Measurements from ENCODE around the gene HECTD4. TPM values are rescaled to one million over a fixed set of nuclear protein-coding genes. Genes with fewer than 3 reads are reported as not detected.

HECTD4 gene
- total RNA-seq, 2 experiments from 2014 or later = 22.2 to 23.8 TPM

- ChIA-PET CTCF (interaction anchor here (1.2 kb wide), 1 partner anchor 12 kb away, joined by 3 read pairs; no protein-coding TSS in a partner anchor), POLR2A (no interaction called here)
- intact Hi-C loops (cut with DNase I, micrococcal nuclease) = no loop called here
- no peaks in the 10 kb centered on the region for H3K36me3 Mint-ChIP-seq (ENCODE audit: low read depth)
- H3K27ac Mint-ChIP-seq = no peak overlapping the region
- DNase-seq (no peak), ATAC-seq (no peak)
- no peaks in the 10 kb centered on the region for H3K27me3 Mint-ChIP-seq
- peaks cover 6% of the 10 kb centered on the region for H3K4me1 Mint-ChIP-seq
- H3K9me3 Mint-ChIP-seq (ENCODE audit: low read depth) = no peaks in the 10 kb centered on the region
- no peak overlapping the region for H3K4me3 Mint-ChIP-seq
These were observed 8.0 kb downstream of the HECTD4 start for GRCh38 chr12:112374166-112374740.

- Mint-ChIP-seq H3K36me3 (ENCODE audit: low read depth) (no peaks in the 10 kb centered on the region), H3K9me3 (ENCODE audit: low read depth) (no peaks in the 10 kb centered on the region), H3K27ac (no peak overlapping the region), H3K4me3 (no peak overlapping the region), H3K4me1 (peaks cover 4% of the 10 kb centered on the region), H3K27me3 (no peaks in the 10 kb centered on the region)
- POLR2A ChIA-PET = no interaction called here
- intact Hi-C loops (cut with DNase I, micrococcal nuclease) = no loop called here
- no peak for ATAC-seq
- CTCF ChIA-PET = interaction anchor here (0.6 kb wide), 1 partner anchor 343 kb away, joined by 4 read pairs; no protein-coding TSS in a partner anchor
- no peak for DNase-seq
These were observed 11.2 kb downstream of the HECTD4 start for GRCh38 chr12:112370868-112371510.

GRCh38 chr12:112370199-112370598 is 12.0 kb downstream of the HECTD4 start:
- CTCF ChIA-PET = no interaction called here
- POLR2A ChIA-PET = no interaction called here
- Mint-ChIP-seq H3K27me3 (no peaks in the 10 kb centered on the region), H3K9me3 (ENCODE audit: low read depth) (no peaks in the 10 kb centered on the region), H3K4me1 (peaks cover 4% of the 10 kb centered on the region), H3K27ac (no peak overlapping the region), H3K4me3 (no peak overlapping the region), H3K36me3 (ENCODE audit: low read depth) (no peaks in the 10 kb centered on the region)
- DNase-seq = no peak
- intact Hi-C loops (cut with DNase I, micrococcal nuclease) = no loop called here
- no peak for ATAC-seq

- no peak for ATAC-seq
- Mint-ChIP-seq H3K9me3 (ENCODE audit: low read depth) (no peaks in the 10 kb centered on the region), H3K4me1 (peaks cover 4% of the 10 kb centered on the region), H3K4me3 (no peak overlapping the region), H3K27me3 (no peaks in the 10 kb centered on the region), H3K27ac (no peak overlapping the region), H3K36me3 (ENCODE audit: low read depth) (no peaks in the 10 kb centered on the region)
- ChIA-PET CTCF (no interaction called here), POLR2A (no interaction called here)
- no peak for DNase-seq
- intact Hi-C loops (cut with DNase I, micrococcal nuclease) = no loop called here
These were observed 13.4 kb downstream of the HECTD4 start for GRCh38 chr12:112368856-112369255.

GRCh38 chr12:112367965-112368364 is 14.3 kb downstream of the HECTD4 start:
- CTCF ChIA-PET = no interaction called here
- intact Hi-C loops (cut with DNase I, micrococcal nuclease) = no loop called here
- no peak overlapping the region for H3K27ac Mint-ChIP-seq
- H3K27me3 Mint-ChIP-seq = no peaks in the 10 kb centered on the region
- no peaks in the 10 kb centered on the region for H3K9me3 Mint-ChIP-seq (ENCODE audit: low read depth)
- no peak for DNase-seq
- H3K36me3 Mint-ChIP-seq (ENCODE audit: low read depth) = no peaks in the 10 kb centered on the region
- no peak for ATAC-seq
- POLR2A ChIA-PET = no interaction called here
- peaks cover 4% of the 10 kb centered on the region for H3K4me1 Mint-ChIP-seq
- H3K4me3 Mint-ChIP-seq = no peak overlapping the region

- H3K9me3 Mint-ChIP-seq (ENCODE audit: low read depth) = no peaks in the 10 kb centered on the region
- DNase-seq (no peak), ATAC-seq (no peak)
- intact Hi-C loops (cut with DNase I, micrococcal nuclease) = no loop called here
- no peak overlapping the region for H3K27ac Mint-ChIP-seq
- ChIA-PET POLR2A (no interaction called here), CTCF (no interaction called here)
- H3K4me1 Mint-ChIP-seq = no peaks in the 10 kb centered on the region
- no peaks in the 10 kb centered on the region for H3K36me3 Mint-ChIP-seq (ENCODE audit: low read depth)
- H3K4me3 Mint-ChIP-seq = no peak overlapping the region
- no peaks in the 10 kb centered on the region for H3K27me3 Mint-ChIP-seq
These were observed 19.9 kb downstream of the HECTD4 start for GRCh38 chr12:112362310-112362709.

- intact Hi-C loops (cut with DNase I, micrococcal nuclease) = no loop called here
- Mint-ChIP-seq H3K27ac (no peak overlapping the region), H3K36me3 (ENCODE audit: low read depth) (no peaks in the 10 kb centered on the region), H3K4me3 (no peak overlapping the region), H3K9me3 (ENCODE audit: low read depth) (no peaks in the 10 kb centered on the region), H3K4me1 (no peaks in the 10 kb centered on the region), H3K27me3 (no peaks in the 10 kb centered on the region)
- ATAC-seq (no peak), DNase-seq (no peak)
- CTCF ChIA-PET = interaction anchor here (0.8 kb wide), 1 partner anchor 17 kb away, joined by 3 read pairs; no protein-coding TSS in a partner anchor
- POLR2A ChIA-PET = no interaction called here
These were observed 21.0 kb downstream of the HECTD4 start for GRCh38 chr12:112361271-112361670.

GRCh38 chr12:112359290-112359689 is 22.9 kb downstream of the HECTD4 start:
- ATAC-seq (no peak), DNase-seq (no peak)
- H3K4me3 Mint-ChIP-seq = no peak overlapping the region
- ChIA-PET POLR2A (interaction anchor here (0.6 kb wide), 1 partner anchor 44 kb away, joined by 5 read pairs; no protein-coding TSS in a partner anchor), CTCF (interaction anchor here (0.6 kb wide), 1 partner anchor 21 kb away, joined by 3 read pairs; no protein-coding TSS in a partner anchor)
- intact Hi-C loops (cut with DNase I, micrococcal nuclease) = no loop called here
- H3K9me3 Mint-ChIP-seq (ENCODE audit: low read depth) = no peaks in the 10 kb centered on the region
- no peak overlapping the region for H3K27ac Mint-ChIP-seq
- H3K27me3 Mint-ChIP-seq = no peaks in the 10 kb centered on the region
- H3K4me1 Mint-ChIP-seq = peaks cover 4% of the 10 kb centered on the region
- no peaks in the 10 kb centered on the region for H3K36me3 Mint-ChIP-seq (ENCODE audit: low read depth)

- intact Hi-C loops (cut with DNase I, micrococcal nuclease) = no loop called here
- ATAC-seq (no peak), DNase-seq (no peak)
- no peaks in the 10 kb centered on the region for H3K27me3 Mint-ChIP-seq
- H3K4me3 Mint-ChIP-seq = no peak overlapping the region
- CTCF ChIA-PET = no interaction called here
- no peak overlapping the region for H3K27ac Mint-ChIP-seq
- H3K36me3 Mint-ChIP-seq (ENCODE audit: low read depth) = no peaks in the 10 kb centered on the region
- H3K9me3 Mint-ChIP-seq (ENCODE audit: low read depth) = no peaks in the 10 kb centered on the region
- POLR2A ChIA-PET = no interaction called here
- peaks cover 17% of the 10 kb centered on the region for H3K4me1 Mint-ChIP-seq
These were observed 25.0 kb downstream of the HECTD4 start for GRCh38 chr12:112357214-112357613.

GRCh38 chr12:112354399-112354798 is 27.8 kb downstream of the HECTD4 start:
- DNase-seq (no peak), ATAC-seq (no peak)
- Mint-ChIP-seq H3K4me1 (peaks cover 20% of the 10 kb centered on the region), H3K4me3 (no peak overlapping the region), H3K36me3 (ENCODE audit: low read depth) (no peaks in the 10 kb centered on the region), H3K9me3 (ENCODE audit: low read depth) (no peaks in the 10 kb centered on the region), H3K27me3 (no peaks in the 10 kb centered on the region), H3K27ac (no peak overlapping the region)
- CTCF ChIA-PET = interaction anchor here (0.6 kb wide), 1 partner anchor 871 kb away, joined by 3 read pairs; no protein-coding TSS in a partner anchor
- intact Hi-C loops (cut with DNase I, micrococcal nuclease) = no loop called here
- POLR2A ChIA-PET = no interaction called here

GRCh38 chr12:112353393-112353792 is 28.8 kb downstream of the HECTD4 start:
- H3K4me1 Mint-ChIP-seq = peaks cover 20% of the 10 kb centered on the region
- no peaks in the 10 kb centered on the region for H3K27me3 Mint-ChIP-seq
- intact Hi-C loops (cut with DNase I, micrococcal nuclease) = no loop called here
- H3K27ac Mint-ChIP-seq = no peak overlapping the region
- ATAC-seq (no peak), DNase-seq (no peak)
- CTCF ChIA-PET = interaction anchor here (0.6 to 1.6 kb wide), 3 partner anchors 12 to 253 kb away, joined by 3 to 7 read pairs (median 4); no protein-coding TSS in a partner anchor
- H3K4me3 Mint-ChIP-seq = no peak overlapping the region
- POLR2A ChIA-PET = no interaction called here
- H3K36me3 Mint-ChIP-seq (ENCODE audit: low read depth) = no peaks in the 10 kb centered on the region
- H3K9me3 Mint-ChIP-seq (ENCODE audit: low read depth) = no peaks in the 10 kb centered on the region

GRCh38 chr12:112352921-112353320 is 29.3 kb downstream of the HECTD4 start:
- intact Hi-C loops (cut with DNase I, micrococcal nuclease) = no loop called here
- ATAC-seq (no peak), DNase-seq (no peak)
- ChIA-PET POLR2A (no interaction called here), CTCF (interaction anchor here (0.7 to 1.6 kb wide), 4 partner anchors 11 to 155 kb away, joined by 3 to 7 read pairs (median 4); no protein-coding TSS in a partner anchor)
- no peak overlapping the region for H3K27ac Mint-ChIP-seq
- H3K4me3 Mint-ChIP-seq = no peak overlapping the region
- H3K27me3 Mint-ChIP-seq = no peaks in the 10 kb centered on the region
- H3K9me3 Mint-ChIP-seq (ENCODE audit: low read depth) = no peaks in the 10 kb centered on the region
- peaks cover 20% of the 10 kb centered on the region for H3K4me1 Mint-ChIP-seq
- no peaks in the 10 kb centered on the region for H3K36me3 Mint-ChIP-seq (ENCODE audit: low read depth)

All from activated CD4-positive, alpha-beta T cell treated with anti-CD3 and anti-CD28 coated beads for 36 hours (primary cell).